Dermis blood vessel endothelial cell (primary cell): ENCODE measurements around the gene PARVA. TPM values are rescaled to one million over a fixed set of nuclear protein-coding genes. Genes with fewer than 3 reads are reported as not detected.

Experiments
- DNase-seq: peaks from one replicate; pipeline ENCODE4 v3.0.0; 2010
- total RNA-seq: library from RNA; depleted of rRNA; stranded (reverse); fragments of >200 nt; gene quantifications from 2 replicates; pipeline ENCODE4 v1.2.3, GENCODE V29; 2014

The PARVA gene
- total RNA-seq, 1 donor from 2014 or later: 25.5 TPM

GRCh38 chr11:12408156-12408770 lies 30.9 kb downstream of the PARVA start:
- DNase-seq: no peak

DNA sequence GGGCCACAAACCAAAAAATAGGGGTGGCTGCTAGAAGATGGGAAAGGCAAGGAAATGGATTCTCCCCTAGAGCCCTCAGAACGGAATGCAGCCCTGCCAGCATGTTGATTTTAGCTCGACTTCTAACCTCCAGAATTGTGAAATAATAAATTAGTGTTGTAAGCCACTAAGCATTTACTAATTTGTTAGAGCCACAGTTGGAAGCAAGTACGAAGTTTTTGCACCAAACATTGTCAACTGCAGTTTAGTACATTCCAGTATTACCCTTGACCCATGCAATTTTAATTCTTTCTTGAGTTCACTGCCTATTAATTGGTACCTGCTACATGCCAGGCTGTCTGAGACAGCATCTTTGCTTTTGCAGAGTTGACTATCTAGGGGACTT lies 32.2 kb downstream of the PARVA start:
- no peak for DNase-seq

GRCh38 chr11:12410006-12410728 lies 32.8 kb downstream of the PARVA start:
- peak; percentile 26 for DNase-seq

- DNase-seq: no peak
Measured at GRCh38 chr11:12411393-12411792, 34.0 kb downstream of the PARVA start.

DNA sequence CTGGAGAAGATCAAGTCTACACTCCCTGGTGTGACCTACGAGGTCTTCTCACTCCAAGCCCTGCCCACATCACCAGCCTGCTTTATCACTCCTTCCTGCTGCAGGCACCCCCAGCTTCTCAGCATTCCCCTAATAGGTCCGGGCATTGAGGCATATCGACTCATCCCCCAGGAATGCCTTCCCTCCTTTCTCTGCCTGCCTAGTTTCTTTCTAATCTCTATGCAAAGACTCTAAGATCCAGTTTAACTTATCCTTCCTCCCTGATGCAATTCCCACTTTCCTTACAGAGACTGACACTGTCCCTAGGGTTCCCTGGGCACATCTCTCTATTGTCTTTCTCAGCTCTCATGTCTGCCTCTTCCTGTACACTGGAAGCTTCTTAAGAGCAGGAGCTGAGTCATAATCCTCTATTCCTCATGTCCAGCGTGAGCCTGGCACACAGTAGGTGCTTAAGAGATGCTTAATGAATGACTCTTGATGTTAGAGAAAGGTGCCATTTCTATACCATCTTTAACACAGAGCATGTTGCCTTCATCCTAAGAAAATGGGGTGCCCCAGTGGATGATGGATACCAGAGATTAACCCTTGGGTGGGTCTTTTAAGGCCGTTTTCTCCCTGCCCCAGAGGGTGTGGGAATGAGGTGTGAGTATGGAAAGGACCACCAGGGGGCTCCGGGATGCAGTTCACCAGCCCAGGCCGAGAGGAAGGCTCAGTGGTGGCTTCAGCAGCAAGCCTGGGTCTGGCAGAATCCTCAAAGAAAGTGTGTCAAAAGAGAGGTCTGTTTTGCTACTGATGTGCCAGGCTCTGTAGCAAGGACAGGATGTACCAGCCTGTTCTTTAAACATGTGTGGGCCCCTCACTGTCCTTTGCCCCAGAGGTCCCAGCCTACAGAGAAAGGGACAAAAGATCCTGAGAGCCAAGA lies 34.7 kb downstream of the PARVA start:
- peak; percentile 82 for DNase-seq

DNA sequence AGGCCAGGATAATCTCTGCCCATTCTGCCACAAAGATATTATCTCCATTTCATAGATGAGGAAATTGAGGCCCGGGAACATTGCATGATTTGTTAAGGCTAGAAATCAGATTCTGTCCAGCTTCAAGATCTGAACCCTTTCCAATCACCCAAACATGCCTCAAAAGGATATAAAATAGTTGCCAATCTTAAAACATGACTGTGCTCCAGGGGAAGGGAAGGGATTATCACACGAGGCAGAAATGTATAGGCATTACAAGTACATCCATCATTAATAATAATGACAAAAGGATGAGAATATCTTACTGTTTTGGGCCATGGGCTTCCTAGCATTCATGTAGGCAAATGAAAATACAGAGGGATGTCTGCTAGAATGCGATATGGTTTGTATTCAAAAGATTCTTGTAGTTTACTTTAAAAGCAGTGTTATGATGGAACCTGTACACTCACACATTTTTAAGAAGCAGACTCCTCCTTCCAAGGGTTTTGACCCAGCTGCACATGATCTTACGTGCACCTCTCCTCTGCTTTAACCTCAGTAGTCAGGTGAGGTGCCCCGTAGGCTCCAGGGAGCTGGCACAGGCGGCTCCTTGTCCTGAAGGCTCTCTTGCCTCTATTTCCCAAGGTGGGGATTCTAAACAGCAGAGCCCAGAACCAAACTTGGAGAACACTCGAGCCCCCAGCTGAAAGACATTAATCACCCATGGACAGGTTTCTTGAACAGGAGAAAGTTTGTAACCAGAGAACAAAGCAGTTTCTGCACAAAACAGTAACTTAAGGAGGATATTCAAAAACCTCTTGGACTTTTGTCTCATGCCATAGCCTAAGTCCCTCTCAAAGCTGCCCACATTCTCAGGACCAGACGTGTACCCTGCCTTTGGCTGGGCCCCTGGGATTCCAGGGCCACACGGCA lies 36.0 kb downstream of the PARVA start:
- no peak for DNase-seq

GRCh38 chr11:12414611-12415010 lies 37.2 kb downstream of the PARVA start:
- DNase-seq: no peak

- no peak for DNase-seq
Measured at GRCh38 chr11:12415342-12415966, 38.1 kb downstream of the PARVA start.

- DNase-seq: no peak
Measured at GRCh38 chr11:12416552-12416951, 39.2 kb downstream of the PARVA start.

- no peak for DNase-seq
Measured at GRCh38 chr11:12417691-12418611, 40.6 kb downstream of the PARVA start.

- no peak for DNase-seq
Measured at GRCh38 chr11:12420040-12420439, 42.7 kb downstream of the PARVA start.

DNA sequence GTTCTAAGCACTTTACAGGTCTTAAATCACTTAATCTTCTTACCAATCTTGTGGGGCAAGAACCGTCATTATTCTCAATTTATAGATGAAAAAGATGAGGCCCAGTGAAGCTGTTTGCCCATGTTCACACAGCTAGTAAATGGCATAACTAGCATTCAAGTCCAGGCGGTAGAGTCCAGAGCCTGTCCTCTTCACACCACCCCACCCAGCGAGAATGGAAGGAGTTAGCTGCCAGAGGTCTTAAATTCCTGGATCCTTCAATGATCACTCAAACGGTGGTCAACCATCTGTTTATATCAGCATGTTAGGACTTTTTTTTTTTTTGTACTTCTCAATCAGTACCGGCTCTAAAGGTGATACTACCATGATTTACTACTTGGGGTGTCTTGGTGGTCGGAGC lies 43.3 kb downstream of the PARVA start:
- DNase-seq: no peak

- DNase-seq: no peak
Measured at GRCh38 chr11:12421386-12421785, 44.0 kb downstream of the PARVA start.

DNA sequence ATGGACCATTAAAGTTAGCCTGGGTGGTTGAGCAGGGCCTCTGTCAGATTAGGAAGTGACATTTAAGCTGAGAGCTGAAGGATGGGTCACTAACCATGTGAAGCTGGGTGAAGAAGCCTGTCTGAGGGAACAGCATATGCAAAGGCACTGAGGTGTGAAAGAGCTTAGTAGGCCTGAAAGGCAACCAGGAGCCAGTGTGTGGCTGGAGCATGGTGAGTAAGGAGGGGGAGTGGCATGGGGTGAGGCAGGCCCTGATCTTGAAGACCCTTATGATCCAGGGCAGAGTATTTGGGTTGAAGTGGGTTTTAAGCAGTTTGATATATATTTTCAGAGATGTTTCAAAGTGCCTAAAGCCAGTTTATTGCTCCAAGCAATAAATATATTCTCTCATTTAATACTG lies 48.8 kb downstream of the PARVA start:
- no peak for DNase-seq

GRCh38 chr11:12429155-12429554 lies 51.8 kb downstream of the PARVA start:
- no peak for DNase-seq

GRCh38 chr11:12430351-12430750 lies 53.0 kb downstream of the PARVA start:
- no peak for DNase-seq

DNA sequence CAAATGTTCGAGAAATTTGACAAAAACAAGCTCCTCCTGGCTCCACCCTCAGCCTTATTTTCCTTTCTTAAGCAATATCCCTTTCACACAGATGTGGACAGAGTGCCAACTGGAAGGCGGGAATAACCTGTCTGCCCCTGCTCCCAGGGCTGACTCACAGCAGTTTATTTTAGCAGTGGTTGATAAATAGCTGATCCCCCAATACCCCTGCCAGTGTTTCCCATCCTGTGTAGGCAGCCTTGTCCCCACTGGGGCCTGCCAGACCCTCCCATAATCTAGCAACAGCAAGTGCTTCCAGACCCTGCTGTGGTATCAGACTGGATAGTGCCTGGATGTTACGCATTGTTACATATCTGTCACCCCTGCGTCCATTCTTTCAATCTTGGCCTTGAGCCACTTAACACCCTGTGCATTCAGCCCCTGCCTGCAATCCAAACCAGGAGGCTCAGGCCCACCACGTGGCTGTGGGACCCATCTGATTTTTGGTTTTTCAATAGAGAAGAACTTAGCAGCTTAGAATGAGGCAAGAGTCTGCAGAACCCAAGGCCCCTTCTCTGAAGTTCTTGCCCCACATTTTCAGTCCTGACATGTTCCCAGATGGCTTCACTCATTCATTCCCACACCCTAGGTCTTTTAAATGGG lies 53.7 kb downstream of the PARVA start:
- DNase-seq: peak; percentile 59

DNA sequence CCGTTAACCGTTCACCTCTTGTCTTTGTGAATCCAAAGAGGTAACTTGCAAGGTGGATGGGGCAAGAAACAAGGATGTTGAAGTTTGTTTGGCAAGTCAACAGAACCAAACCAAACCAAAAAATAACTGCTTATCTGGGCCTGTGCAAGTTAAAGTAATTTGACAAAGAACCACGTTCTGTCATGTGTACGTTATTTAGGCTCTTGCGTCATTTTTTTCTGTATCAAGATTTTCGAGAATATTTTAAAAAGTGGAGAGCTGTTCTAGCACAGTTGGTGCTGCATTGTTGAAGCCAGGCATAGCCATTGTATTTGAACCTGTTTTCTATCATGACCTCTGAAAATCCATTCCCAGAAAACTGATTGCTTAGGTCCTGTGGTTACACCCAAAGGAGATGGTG lies 55.1 kb downstream of the PARVA start:
- DNase-seq: no peak

DNA sequence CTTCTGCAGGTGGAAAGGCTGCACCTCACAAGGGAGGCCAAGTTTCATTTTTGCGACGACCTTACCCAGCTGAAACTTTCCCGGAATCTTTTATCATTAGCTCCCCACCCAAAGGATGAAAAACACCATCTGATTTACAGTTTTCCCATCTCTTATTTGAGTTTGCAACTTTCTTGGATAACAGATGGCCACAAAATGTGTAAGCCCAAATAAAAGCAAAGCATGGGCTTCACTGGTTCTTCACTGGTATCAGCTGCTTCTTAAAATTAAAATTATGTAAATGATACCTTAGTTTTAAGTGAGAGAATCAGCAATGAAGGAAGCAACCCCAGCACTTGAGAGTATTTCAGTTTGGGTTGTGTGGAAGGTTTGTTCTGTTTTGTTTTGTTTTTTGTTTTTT lies 55.8 kb downstream of the PARVA start:
- DNase-seq: no peak
